GM23338 (cell line): ENCODE results near the gene OPN4. TPM values are rescaled to one million over a fixed set of nuclear protein-coding genes. Genes with fewer than 3 reads are reported as not detected.

ENCODE experiments used
- ATAC-seq: fragments of 200-7000 bp; cut with Tn5 transposase; 3 replicates; pipeline ENCODE4 v1.9.1; 2020
- DNase-seq: peaks from one replicate; pipeline ENCODE4 v3.0.0-alpha.2; 2015; ENCODE audit warnings: low spot score
- H2AFZ ChIP-seq: fragments of 200-600 bp; sonication (generic); 2 replicates; pipeline ENCODE4 v1.8.0; 2016; ENCODE audit warnings: antibody characterized with exemption, mild to moderate bottlenecking, moderate library complexity
- H3F3A ChIP-seq: fragments of 200-600 bp; sonication (generic); replicated peaks from 2 replicates; pipeline ENCODE4 v1.8.0; 2017; ENCODE audit warnings: antibody characterized with exemption, mixed run types, low read depth
- H3K27ac ChIP-seq: fragments of 200-600 bp; sonication (generic); 2 replicates; pipeline ENCODE4 v1.6.1; 2016; ENCODE audit warnings: low read depth
- H3K27me3 ChIP-seq: fragments of 200-600 bp; sonication (generic); 2 replicates; pipeline ENCODE4 v1.8.0; 2016; ENCODE audit warnings: mild to moderate bottlenecking, mixed run types, moderate library complexity; ENCODE audit not compliant: insufficient read depth
- H3K36me3 ChIP-seq: fragments of 200-600 bp; sonication (generic); 2 replicates; pipeline ENCODE4 v1.8.0; 2016; ENCODE audit warnings: mild to moderate bottlenecking; ENCODE audit not compliant: insufficient read depth
- H3K4me1 ChIP-seq: fragments of 200-600 bp; sonication (generic); 2 replicates; pipeline ENCODE4 v1.8.0; 2016; ENCODE audit warnings: mild to moderate bottlenecking, moderate library complexity; ENCODE audit not compliant: insufficient read depth
- H3K4me2 ChIP-seq: fragments of 200-600 bp; sonication (generic); 2 replicates; pipeline ENCODE4 v1.7.1; 2017; ENCODE audit warnings: mixed run types
- H3K4me3 ChIP-seq: fragments of 200-600 bp; sonication (generic); 2 replicates; pipeline ENCODE4 v1.6.1; 2016; ENCODE audit warnings: mixed run types
- H3K79me2 ChIP-seq: fragments of 200-600 bp; sonication (generic); replicated peaks from 2 replicates; pipeline ENCODE4 v1.8.0; 2017; ENCODE audit warnings: mild to moderate bottlenecking; ENCODE audit not compliant: insufficient read depth
- H3K9me2 ChIP-seq: fragments of 200-600 bp; sonication (generic); 2 replicates; pipeline ENCODE4 v1.8.0; 2017; ENCODE audit not compliant: insufficient read depth
- H4K20me1 ChIP-seq: fragments of 200-600 bp; sonication (generic); replicated peaks from 2 replicates; pipeline ENCODE4 v1.8.0; 2017; ENCODE audit warnings: mild to moderate bottlenecking; ENCODE audit not compliant: insufficient read depth
- H3K27ac Mint-ChIP-seq: 2 replicates; pipeline ENCODE4 v1.8.0; 2020; ENCODE audit warnings: inconsistent platforms, mild to moderate bottlenecking, moderate library complexity, mixed read lengths
- H3K27me3 Mint-ChIP-seq: 3 replicates; pipeline ENCODE4 v1.8.0; 2022; ENCODE audit warnings: low read depth, mild to moderate bottlenecking, moderate library complexity, mixed read lengths, inconsistent platforms; ENCODE audit not compliant: insufficient read depth, poor library complexity
- H3K36me3 Mint-ChIP-seq: 3 replicates; pipeline ENCODE4 v1.8.0; 2021; ENCODE audit warnings: low read depth, mild to moderate bottlenecking, inconsistent platforms, moderate library complexity, mixed read lengths
- H3K4me1 Mint-ChIP-seq: 3 replicates; pipeline ENCODE4 v1.8.0; 2020; ENCODE audit warnings: mild to moderate bottlenecking, inconsistent platforms, mixed read lengths
- H3K4me3 Mint-ChIP-seq: 3 replicates; pipeline ENCODE4 v1.8.0; 2021; ENCODE audit warnings: moderate library complexity, mild to moderate bottlenecking, inconsistent platforms, mixed read lengths
- H3K9me3 Mint-ChIP-seq: 3 replicates; pipeline ENCODE4 v1.8.0; 2020; ENCODE audit warnings: moderate library complexity, mild to moderate bottlenecking, inconsistent platforms, mixed read lengths
- CREB1 ChIP-seq: fragments of 250-450 bp; sonication (Bioruptor Pico); IDR thresholded peaks from 2 replicates; pipeline ENCODE4 v1.5.0; 2020; ENCODE audit warnings: low read depth, mild to moderate bottlenecking, moderate library complexity
- CTCF ChIP-seq, 2 experiments: fragments of 200-600 bp in 1 of 2; sonication (generic) in 1 of 2; conservative IDR thresholded peaks; 2 replicates each; pipeline versions ENCODE4 v1.5.1 to v1.6.1; 2016 to 2017; ENCODE audit warnings: antibody characterized with exemption in 2 of 2, low read depth in 2 of 2, mild to moderate bottlenecking in 2 of 2, moderate library complexity in 1 of 2
- EZH2 ChIP-seq: fragments of 200-600 bp; sonication (generic); IDR thresholded peaks from one replicate; pipeline ENCODE4 v1.8.0; 2017; ENCODE audit warnings: antibody characterized with exemption, mild to moderate bottlenecking, low read depth; ENCODE audit not compliant: unreplicated experiment
- JUNB ChIP-seq: IDR thresholded peaks from one replicate; pipeline ENCODE4 v1.6.1; 2016; ENCODE audit warnings: antibody characterized with exemption; ENCODE audit not compliant: unreplicated experiment
- NANOG ChIP-seq: IDR thresholded peaks from 2 replicates; pipeline ENCODE4 v1.6.1; 2016; ENCODE audit warnings: antibody characterized with exemption, borderline replicate concordance
- STAT1 ChIP-seq: IDR thresholded peaks from one replicate; pipeline ENCODE4 v1.6.1; 2016; ENCODE audit warnings: antibody characterized with exemption; ENCODE audit not compliant: unreplicated experiment
- polyA plus RNA-seq: library from polyadenylated mRNA; unstranded; fragments of >200 nt; fragmentation: Nextera tagmentation; extraction: Ambion mirVana; gene quantifications from 2 replicates; pipeline ENCODE4 v1.2.1, GENCODE V29; 2016
- total RNA-seq: library from RNA; depleted of rRNA; stranded (reverse); fragments of >200 nt; shearing (Covaris generic); gene quantifications from 2 replicates; pipeline ENCODE4 v1.2.3, GENCODE V29; 2014
- TF ChIP-seq, protein P1 (sequence below): fragments of 250-450 bp; sonication (Bioruptor Pico); IDR thresholded peaks from 2 replicates; pipeline ENCODE4 v1.5.0; 2020; ENCODE audit warnings: mild to moderate bottlenecking, moderate library complexity

OPN4 gene
- total and polyA plus RNA-seq, 2 experiments from 2014 or later, result not detected

- TF ChIP-seq, protein P1, sequence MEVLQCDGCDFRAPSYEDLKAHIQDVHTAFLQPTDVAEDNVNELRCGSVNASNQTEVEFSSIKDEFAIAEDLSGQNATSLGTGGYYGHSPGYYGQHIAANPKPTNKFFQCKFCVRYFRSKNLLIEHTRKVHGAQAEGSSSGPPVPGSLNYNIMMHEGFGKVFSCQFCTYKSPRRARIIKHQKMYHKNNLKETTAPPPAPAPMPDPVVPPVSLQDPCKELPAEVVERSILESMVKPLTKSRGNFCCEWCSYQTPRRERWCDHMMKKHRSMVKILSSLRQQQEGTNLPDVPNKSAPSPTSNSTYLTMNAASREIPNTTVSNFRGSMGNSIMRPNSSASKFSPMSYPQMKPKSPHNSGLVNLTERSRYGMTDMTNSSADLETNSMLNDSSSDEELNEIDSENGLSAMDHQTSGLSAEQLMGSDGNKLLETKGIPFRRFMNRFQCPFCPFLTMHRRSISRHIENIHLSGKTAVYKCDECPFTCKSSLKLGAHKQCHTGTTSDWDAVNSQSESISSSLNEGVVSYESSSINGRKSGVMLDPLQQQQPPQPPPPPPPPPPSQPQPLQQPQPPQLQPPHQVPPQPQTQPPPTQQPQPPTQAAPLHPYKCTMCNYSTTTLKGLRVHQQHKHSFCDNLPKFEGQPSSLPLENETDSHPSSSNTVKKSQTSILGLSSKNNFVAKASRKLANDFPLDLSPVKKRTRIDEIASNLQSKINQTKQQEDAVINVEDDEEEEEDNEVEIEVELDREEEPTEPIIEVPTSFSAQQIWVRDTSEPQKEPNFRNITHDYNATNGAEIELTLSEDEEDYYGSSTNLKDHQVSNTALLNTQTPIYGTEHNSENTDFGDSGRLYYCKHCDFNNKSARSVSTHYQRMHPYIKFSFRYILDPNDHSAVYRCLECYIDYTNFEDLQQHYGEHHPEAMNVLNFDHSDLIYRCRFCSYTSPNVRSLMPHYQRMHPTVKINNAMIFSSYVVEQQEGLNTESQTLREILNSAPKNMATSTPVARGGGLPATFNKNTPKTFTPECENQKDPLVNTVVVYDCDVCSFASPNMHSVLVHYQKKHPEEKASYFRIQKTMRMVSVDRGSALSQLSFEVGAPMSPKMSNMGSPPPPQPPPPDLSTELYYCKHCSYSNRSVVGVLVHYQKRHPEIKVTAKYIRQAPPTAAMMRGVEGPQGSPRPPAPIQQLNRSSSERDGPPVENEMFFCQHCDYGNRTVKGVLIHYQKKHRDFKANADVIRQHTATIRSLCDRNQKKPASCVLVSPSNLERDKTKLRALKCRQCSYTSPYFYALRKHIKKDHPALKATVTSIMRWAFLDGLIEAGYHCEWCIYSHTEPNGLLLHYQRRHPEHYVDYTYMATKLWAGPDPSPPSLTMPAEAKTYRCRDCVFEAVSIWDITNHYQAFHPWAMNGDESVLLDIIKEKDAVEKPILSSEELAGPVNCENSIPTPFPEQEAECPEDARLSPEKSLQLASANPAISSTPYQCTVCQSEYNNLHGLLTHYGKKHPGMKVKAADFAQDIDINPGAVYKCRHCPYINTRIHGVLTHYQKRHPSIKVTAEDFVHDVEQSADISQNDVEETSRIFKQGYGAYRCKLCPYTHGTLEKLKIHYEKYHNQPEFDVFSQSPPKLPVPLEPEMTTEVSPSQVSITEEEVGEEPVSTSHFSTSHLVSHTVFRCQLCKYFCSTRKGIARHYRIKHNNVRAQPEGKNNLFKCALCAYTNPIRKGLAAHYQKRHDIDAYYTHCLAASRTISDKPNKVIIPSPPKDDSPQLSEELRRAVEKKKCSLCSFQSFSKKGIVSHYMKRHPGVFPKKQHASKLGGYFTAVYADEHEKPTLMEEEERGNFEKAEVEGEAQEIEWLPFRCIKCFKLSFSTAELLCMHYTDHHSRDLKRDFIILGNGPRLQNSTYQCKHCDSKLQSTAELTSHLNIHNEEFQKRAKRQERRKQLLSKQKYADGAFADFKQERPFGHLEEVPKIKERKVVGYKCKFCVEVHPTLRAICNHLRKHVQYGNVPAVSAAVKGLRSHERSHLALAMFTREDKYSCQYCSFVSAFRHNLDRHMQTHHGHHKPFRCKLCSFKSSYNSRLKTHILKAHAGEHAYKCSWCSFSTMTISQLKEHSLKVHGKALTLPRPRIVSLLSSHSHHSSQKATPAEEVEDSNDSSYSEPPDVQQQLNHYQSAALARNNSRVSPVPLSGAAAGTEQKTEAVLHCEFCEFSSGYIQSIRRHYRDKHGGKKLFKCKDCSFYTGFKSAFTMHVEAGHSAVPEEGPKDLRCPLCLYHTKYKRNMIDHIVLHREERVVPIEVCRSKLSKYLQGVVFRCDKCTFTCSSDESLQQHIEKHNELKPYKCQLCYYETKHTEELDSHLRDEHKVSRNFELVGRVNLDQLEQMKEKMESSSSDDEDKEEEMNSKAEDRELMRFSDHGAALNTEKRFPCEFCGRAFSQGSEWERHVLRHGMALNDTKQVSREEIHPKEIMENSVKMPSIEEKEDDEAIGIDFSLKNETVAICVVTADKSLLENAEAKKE (CRISPR knock-in tag), result no peak
- no peak for TF ChIP-seq EZH2
- TF ChIP-seq CREB1 (CRISPR knock-in tag), result no peak
- no peak for TF ChIP-seq JUNB
- no peak for TF ChIP-seq STAT1
- no peak for TF ChIP-seq CTCF (conservative IDR thresholded peaks at IDR 0.05; ENCODE audit: low read depth in 2 of 2)
- no peak for TF ChIP-seq NANOG
These were observed 31.1 kb downstream of the OPN4 start (continued) for GRCh38 chr10:86685416-86685815.

- Histone ChIP-seq H3K27ac (no peak overlapping the region), H3K36me3 (no peaks in the 10 kb centered on the region), H3F3A (no peaks in the 10 kb centered on the region), H3K4me2 (no peak overlapping the region), H3K4me3 (no peak overlapping the region), H3K9me2 (no peaks in the 10 kb centered on the region), H3K4me1 (peaks cover 6% of the 10 kb centered on the region; the same call in 1 of the 2 replicates), H3K27me3 (no peaks in the 10 kb centered on the region), H2AFZ (no peak overlapping the region), H3K79me2 (no peaks in the 10 kb centered on the region), H4K20me1 (no peaks in the 10 kb centered on the region)
- Mint-ChIP-seq H3K36me3 (no peaks in the 10 kb centered on the region), H3K4me1 (peaks cover 41% of the 10 kb centered on the region), H3K4me3 (no peak overlapping the region), H3K27me3 (peaks cover 14% of the 10 kb centered on the region), H3K9me3 (no peaks in the 10 kb centered on the region), H3K27ac (no peak overlapping the region)
- DNase-seq (no peak), ATAC-seq (no peak)
- TF ChIP-seq JUNB (no peak), EZH2 (no peak)
- TF ChIP-seq, protein P1 (CRISPR knock-in tag), result no peak
These were observed 31.7 kb downstream of the OPN4 start for GRCh38 chr10:86685893-86686632.
